Dermis microvascular lymphatic vessel endothelial cell (primary cell): ENCODE measurements around the gene MSANTD3. TPM values are rescaled to one million over a fixed set of nuclear protein-coding genes. Genes with fewer than 3 reads are reported as not detected.
"Not testable (repeated sequence)": the region's sequence is repeated elsewhere in the genome, so short reads cannot be mapped to it uniquely, and the experiment has no call there.

Experiments
- DNase-seq, 2 donors: peaks; one replicate each; pipeline versions ENCODE4 v3.0.0 to v3.0.0-alpha.2; 2010; ENCODE audit warnings: low read depth in 2 of 2
- total RNA-seq: library from RNA; depleted of rRNA; stranded (reverse); fragments of >200 nt; gene quantifications from 2 replicates; pipeline ENCODE4 v1.2.1, GENCODE V29; 2014

MSANTD3 gene
- total RNA-seq, 1 donor from 2014 or later: 51.5 TPM

- peak; percentile 97 to 99 for DNase-seq
Observed at GRCh38 chr9:100428871-100429654, 2.1 kb downstream of the MSANTD3 start.

- DNase-seq: no peak
Observed at GRCh38 chr9:100430286-100430940, 3.5 kb downstream of the MSANTD3 start.

GRCh38 chr9:100431886-100432285 is 4.9 kb downstream of the MSANTD3 start:
- DNase-seq: no peak

- no peak for DNase-seq
Observed at GRCh38 chr9:100432736-100433135, 5.8 kb downstream of the MSANTD3 start.

GRCh38 chr9:100436571-100436970 is 9.6 kb downstream of the MSANTD3 start:
- DNase-seq: no peak

GRCh38 chr9:100437860-100438805 is 11.2 kb downstream of the MSANTD3 start:
- peak; percentile 45 to 78 for DNase-seq

- no peak for DNase-seq
Observed at GRCh38 chr9:100440071-100440470, 13.1 kb downstream of the MSANTD3 start.

GRCh38 chr9:100440487-100440886 is 13.5 kb downstream of the MSANTD3 start:
- not testable (repeated sequence) for DNase-seq

- no peak for DNase-seq
Observed at GRCh38 chr9:100441911-100442361, 15.0 kb downstream of the MSANTD3 start.

- DNase-seq: no peak
Observed at GRCh38 chr9:100443781-100444768, 17.1 kb downstream of the MSANTD3 start.

- no peak for DNase-seq
Observed at GRCh38 chr9:100445161-100445902, 18.4 kb downstream of the MSANTD3 start.

- DNase-seq: no peak
Observed at GRCh38 chr9:100445903-100446549, 19.1 kb downstream of the MSANTD3 start.

- no peak for DNase-seq
Observed at GRCh38 chr9:100447041-100447440, 20.1 kb downstream of the MSANTD3 start.

GRCh38 chr9:100448266-100448665 is 21.3 kb downstream of the MSANTD3 start:
- DNase-seq: no peak

GRCh38 chr9:100449420-100449819 is 22.5 kb downstream of the MSANTD3 start:
- no peak for DNase-seq

- DNase-seq: no peak
Observed at GRCh38 chr9:100452894-100453293, 26.0 kb downstream of the MSANTD3 start.

- peak in 1 of 2 donors; percentile 53 for DNase-seq
Observed at GRCh38 chr9:100455470-100455869, 28.5 kb downstream of the MSANTD3 start.

- no peak for DNase-seq
Observed at GRCh38 chr9:100457517-100457916, 30.6 kb downstream of the MSANTD3 start.

- DNase-seq: no peak
Observed at GRCh38 chr9:100459963-100460362, 33.0 kb downstream of the MSANTD3 start.
